HG02759 (cell line): ENCODE measurements around the gene ASIC1.
"Not testable (repeated sequence)": the region's sequence is repeated elsewhere in the genome, so short reads cannot be mapped to it uniquely, and the experiment has no call there.

Source experiments
- ATAC-seq: cut with Tn5 transposase; IDR thresholded peaks from one replicate; pipeline ENCODE4 v1.9.1; 2021; ENCODE audit warnings: mild to moderate bottlenecking, moderate library complexity; ENCODE audit not compliant: unreplicated experiment

ASIC1 gene

DNA sequence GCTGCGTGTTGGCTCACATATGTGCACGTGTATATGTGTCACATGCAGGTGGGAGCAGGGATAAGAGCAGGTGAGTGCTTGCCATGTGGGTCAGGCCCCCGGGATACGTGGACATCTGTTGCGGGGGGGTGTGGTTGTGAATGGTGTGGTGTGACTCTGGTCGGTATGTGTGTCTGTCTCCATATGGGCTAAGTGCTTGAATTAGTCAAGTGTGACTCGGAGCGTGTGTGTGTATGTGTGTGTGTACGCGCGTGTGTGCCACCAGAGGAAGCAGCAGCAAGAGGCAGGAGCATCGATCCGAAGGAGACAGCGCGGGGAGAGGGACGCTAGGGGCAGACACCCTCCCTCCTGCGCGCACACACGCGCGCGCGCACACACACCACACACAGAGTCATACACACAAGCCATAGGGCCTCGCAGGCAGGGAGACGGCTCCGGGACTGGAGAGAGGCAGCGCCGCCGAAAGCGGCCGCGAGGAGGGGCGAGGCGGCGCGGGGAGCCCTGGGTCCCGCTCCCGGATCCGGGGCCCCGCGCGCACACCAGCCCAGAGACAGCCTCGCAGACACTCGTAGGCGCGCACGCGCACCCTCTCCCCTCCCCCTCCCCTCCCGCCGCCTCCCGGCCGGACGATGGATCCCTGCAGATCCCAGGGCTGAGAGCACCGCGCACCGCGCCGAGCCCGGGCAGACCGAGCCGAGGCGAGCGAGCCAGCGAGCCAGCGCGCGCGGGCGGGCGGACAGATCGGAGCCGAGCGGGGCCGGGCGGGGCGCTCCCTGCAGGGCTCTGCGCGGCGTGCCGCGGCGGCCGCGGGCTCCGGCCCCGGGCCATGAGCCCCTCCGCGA, at the start of gene ASIC1:
Gene ASIC1, plus strand, starts transcription at position 597 of the 842 bp plus-strand sequence. CDS start 1,171 bp downstream, outside the sequence.
- ATAC-seq = peak; percentile 52

DNA sequence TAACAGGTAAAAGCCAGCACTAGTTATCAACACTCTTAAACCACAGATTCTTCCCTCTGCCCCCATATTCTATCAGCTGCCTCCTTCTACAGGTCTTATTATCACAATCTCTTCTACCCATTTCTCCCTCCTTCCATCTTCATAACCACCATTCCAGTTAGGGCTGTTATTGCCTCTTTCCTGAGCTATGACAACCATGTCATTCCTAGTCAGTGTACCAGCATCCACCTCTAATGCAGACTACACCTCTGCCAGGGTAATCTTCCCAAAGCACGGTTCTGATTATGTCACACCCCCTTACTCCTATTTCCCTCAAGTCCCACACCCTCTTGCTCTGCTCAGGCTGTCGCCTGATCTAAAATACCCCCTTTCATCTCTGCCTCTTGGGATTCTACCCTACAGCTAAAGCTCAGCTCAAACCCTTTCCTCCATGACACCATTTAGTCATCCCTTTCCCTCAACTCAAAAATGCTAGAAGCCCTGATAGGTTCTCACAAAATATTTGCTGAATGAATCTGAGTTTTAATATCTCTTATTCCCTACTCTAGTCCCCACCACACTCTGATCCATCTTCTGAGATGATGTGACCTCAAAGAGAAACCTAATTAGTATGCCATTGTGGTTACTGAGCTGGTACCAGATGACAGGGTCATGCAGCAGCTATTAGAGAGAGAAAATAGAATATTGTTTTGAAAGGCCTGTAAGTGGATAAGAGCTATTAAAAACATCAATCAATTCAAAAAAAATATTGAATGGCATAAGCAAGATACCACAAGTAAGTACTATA, 43.8 kb upstream of the ASIC1 start:
- no peak for ATAC-seq

DNA sequence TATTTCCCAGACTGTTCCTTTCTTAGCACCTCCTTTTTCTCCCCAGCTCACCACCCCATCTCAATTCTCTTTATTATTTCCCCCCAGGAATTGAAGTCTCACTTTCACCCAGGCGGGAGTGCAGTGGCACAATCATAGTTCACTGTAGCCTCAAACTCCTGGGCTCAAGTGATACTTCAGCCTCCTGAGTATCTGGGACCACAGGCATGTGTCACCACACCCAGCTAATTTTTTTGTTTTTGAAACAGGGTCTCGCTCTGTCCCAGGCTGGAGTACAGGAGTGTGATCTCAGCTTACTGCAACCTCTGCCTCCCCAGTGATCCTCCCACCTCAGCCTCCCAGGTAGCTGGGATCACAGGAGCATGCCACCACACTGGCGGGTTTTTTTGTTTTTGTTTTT, 43.1 kb upstream of the ASIC1 start:
- no peak for ATAC-seq

DNA sequence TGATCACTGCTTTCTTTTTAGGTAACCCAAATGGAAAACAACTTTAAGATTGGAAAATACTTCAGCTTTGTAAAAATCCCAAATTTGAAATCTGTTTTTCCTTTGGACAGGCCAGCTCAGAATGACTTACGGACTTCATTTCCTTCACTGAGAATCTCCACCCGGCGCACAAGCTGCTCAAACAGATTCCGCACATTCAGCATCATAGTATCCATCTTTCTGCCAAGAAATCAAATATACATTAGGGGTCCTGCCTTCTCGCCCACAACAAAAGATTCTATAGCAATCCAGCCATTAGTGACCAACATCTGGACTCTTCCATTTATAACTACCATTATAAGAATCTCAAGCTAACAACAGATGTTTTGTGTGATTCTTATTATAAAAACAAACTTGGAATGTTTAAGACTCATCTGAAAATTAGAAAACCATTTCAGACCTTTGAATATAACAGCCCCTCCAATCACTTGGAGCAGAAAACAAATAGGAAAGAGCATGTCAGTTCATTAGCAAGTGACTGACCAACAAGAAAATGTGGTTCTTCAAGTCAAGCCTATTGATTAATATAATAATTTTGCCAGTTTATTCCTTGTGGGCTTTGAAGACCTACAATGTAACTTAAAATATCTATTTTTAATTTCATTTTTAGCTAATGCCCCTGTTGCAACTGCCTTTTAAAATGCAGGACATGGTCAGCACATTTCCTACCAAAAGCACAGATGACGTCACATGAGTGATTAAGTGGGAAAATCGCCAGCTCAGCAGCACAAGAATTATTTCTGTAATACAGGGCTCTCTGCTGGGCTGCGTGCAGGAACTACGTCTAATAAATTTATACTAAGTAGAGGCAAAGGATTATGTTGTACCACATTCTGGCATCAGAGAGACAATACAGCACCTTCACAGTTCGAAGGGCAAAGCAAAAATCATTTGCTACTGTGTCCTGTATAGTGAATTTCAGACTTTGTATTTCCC, 40.6 kb upstream of the ASIC1 start:
- ATAC-seq = no peak

DNA sequence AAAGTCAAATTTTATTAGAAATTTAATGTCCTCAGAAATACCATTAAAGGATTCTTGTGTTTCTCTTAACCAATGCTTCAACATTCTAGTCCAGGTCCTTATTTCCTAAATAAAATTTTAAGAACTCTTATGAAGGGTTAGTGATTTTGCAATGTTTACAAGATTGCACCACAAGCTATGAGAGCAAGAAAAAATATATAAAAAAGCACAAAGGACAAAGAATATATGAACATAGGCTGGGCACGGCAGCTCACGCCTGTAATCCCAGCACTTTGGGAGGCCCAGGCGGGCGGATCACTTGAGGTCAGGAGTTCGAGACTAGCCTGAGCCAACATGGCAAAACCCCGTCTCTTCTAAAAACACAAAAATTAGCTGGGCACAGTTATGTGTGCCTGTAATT, 39.8 kb upstream of the ASIC1 start:
- ATAC-seq = no peak

DNA sequence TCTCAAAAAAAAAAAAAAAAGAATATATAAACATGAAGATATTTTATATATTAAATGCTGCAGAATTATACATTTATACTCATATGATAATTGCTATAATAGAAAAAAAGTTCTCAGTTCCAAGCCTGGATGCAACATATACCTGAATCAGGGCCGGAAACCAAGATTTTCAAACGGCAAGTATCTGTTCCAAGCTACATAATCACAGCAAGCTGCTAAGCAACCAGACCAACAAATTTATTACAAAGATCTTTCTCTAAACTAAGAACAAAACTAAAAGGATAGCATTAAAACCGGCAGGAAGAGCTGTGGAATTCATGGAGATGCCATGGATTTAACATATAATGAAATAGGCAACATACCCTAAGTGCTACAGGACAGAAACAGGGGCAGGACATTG, 39.2 kb upstream of the ASIC1 start:
- no peak for ATAC-seq

DNA sequence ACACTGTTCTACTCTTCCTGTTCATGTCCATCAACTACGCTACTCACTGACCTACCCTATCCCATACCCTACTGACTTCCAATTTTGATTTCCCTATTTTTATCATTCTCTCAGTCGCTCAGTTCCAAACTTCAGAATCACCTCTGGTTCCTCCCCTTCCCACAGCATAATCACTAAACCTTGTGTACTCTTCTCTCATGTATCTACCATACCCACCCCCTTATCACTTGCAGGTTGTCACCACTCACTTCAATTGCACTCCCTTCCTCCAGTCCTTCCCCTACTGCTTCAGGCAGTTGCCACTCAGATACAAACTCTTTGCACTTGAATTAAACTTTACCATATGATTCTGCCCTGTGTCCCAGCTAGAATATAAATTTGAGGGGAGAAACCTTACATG, 38.4 kb upstream of the ASIC1 start:
- ATAC-seq = no peak

DNA sequence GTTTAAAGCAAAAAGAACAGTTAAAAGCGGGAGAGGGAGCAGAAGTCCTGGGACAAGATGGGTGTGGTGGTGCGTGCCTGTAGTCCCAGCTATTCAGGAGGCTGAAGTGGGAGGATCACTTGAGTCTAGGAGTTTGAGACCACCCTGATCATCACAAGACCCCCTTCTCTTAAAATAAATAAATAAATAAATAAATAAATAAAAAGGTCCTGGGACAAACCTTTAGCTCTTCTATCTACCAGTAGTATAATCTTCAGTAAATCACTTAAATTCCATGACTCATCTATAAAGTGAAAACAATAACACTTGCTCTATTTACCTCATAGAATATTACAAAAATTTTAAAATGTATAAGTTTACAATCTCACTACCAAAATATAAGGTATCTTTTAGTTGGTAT, 37.9 kb upstream of the ASIC1 start:
- ATAC-seq = no peak

DNA sequence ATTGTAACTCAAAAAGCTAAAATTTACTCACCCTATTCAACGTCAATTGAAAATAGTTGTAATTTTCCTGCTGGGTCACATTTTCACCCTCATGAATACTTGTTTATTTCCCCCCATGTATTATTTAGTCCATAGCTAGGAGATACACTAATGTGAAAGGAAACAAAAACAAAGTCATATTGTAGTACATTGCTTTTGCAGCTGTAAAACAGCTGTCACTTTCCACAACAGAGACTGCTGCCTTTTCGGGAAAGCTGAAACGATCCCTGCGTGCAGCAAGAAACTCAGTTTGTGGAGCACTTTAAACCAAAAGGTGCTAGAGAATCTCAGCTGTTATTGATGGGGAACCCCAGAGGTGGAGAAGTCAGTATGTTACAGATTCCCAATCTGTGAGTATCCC, 36.4 kb upstream of the ASIC1 start:
- ATAC-seq = no peak

DNA sequence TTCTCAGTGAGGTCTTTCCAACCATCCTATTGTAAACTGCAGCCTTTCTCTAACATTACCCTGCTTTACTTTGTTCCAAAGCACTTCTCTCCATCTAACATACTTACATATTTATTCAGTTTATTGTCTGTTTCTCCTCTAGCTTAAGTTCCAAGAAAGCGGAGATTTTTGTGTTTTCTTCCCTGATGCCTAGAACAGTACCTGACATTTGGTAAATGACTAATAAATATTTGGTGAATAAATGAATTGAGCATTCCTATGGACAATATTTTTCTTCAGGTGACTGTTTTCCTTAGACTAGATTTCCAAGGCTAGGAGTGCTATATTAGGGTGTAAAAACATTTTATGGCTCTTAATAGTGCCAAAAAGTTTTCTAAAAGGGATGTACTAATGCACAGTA, 34.5 kb upstream of the ASIC1 start:
- ATAC-seq = no peak

DNA sequence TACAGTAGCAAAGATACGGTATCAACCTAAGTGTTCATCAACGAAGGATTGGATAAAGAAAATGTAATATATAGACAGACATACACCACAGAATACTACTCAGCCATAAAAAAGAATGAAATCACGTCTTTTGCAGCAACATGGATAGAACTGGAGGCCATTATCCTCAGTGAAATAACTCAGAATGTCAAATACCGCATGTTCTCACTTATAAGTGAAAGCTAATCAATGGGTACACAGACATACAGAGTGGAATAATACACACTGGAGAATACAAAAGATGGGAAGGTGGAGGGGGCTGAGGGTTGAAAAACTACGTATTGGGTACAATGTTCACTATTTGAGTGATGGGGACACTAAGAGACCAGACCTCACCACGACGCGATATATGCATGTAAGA, 33.2 kb upstream of the ASIC1 start:
- ATAC-seq = no peak

DNA sequence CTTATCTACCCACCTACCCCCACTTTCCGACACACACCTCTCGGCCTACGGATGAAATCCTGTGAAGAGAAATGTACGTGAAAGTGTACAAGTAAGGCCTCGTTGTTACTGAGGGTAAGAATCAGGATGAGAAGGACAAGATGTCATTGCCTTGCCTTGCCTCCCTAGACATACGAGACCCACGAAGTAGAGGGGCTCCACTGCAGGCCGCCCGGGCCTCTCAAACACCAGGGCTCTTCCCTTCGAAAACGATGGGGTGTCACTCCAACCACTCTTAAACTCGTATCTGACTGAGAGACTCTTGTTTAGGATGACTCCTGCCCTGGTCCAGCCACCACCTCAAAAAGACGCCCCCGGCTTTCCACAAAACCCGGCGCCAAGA, 32.6 kb upstream of the ASIC1 start:
- peak; percentile 4 for ATAC-seq

DNA sequence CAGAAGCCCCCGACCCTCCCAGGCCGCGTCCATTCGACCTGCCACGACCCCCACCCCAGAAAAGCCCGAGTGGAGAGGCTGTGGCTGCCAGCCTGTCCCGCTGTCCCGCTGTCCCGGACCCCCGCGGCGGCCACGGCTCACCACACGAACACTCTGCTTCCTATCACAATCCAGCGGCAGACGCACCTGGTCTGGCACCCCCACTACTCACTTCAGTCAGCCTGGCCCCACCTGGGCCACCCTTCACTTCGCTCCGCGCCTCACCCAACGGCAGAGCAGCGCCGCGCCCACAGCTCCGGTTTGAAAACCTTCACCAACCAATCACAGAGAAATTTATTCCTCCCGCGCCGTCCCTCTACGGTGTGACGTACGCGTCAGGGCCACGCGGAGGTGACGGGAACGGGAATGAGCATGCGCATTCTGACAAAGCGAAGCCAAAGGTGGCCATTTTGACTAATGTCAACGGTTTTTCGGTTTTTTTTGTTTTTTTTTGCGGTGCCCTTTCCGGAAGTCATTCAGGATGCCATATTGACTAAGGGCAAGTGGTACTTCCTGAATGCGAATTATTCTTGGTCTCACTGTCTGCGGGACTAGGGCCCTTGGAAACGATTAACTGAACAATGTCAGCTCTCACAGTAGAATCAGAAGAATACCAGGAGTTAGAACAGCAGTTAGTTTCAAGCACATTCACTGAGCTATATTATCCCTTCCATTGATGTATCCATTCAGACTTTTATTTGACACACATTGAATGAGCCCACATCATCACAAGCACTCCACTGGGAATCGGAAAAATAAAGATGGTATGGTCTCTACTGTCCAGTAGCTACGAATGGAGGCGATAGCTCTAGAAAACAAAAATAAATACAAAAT, 32.0 kb upstream of the ASIC1 start, which contains the start of gene RACGAP1:
Gene RACGAP1, minus strand, starts transcription at position 308 of the 873 bp plus-strand sequence. CDS start 8,779 bp downstream, outside the sequence.
- ATAC-seq = peak; percentile 98

DNA sequence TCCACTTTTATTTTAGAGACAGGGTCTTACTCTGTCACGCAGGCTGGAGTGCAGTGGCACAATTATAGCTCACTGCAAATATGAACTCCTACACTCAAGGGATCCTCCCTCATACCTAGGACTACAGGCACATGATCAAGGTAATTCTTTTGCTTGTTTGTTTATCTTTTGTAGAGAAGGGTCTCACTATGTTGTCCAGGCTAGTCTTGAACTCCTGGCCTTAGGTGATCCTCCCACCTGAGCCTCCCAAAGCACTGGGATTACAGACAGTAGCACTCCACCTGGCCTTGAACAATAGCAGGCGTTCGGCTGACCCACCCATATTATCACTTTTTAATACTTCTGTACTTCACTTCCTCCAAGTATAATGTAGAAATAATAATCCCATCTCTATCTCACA, 30.7 kb upstream of the ASIC1 start:
- no peak for ATAC-seq

DNA sequence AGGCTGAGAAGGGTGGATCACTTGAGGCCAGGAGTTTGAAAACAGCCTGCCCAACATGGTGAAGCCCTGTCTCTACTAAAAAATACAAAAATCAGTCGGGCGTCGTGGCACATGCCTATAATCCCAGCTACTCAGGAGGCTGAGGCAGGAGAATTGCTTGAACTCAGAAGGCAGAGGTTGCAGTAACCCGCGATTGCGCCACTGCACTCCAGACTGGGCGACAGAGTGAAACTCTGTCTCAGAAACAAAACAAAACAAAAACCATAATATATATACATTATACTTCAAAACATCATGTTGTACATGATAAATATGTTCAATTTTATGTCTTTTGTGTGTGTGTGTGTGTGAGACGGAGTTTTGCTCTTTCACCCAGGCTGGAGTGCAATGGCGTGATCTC, 26.9 kb upstream of the ASIC1 start:
- ATAC-seq = not testable (repeated sequence)

DNA sequence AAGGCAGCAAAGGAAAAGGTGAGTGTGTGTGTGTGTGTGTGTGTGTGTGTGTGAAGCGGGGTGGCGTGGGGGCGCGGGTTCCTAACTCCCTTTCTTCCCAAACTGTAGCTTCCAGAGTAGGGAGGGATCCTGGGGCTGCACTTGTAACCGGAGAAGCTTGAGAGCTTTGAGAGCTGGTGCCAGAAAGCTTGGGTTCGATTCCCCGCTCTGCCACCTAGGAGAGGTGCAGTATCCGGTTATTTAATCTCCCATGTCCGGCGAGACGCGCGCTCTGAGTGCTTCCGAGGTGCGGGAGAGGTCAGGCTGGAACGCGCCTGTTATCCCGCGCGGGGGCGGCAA, 24.9 kb upstream of the ASIC1 start:
- ATAC-seq = no peak

DNA sequence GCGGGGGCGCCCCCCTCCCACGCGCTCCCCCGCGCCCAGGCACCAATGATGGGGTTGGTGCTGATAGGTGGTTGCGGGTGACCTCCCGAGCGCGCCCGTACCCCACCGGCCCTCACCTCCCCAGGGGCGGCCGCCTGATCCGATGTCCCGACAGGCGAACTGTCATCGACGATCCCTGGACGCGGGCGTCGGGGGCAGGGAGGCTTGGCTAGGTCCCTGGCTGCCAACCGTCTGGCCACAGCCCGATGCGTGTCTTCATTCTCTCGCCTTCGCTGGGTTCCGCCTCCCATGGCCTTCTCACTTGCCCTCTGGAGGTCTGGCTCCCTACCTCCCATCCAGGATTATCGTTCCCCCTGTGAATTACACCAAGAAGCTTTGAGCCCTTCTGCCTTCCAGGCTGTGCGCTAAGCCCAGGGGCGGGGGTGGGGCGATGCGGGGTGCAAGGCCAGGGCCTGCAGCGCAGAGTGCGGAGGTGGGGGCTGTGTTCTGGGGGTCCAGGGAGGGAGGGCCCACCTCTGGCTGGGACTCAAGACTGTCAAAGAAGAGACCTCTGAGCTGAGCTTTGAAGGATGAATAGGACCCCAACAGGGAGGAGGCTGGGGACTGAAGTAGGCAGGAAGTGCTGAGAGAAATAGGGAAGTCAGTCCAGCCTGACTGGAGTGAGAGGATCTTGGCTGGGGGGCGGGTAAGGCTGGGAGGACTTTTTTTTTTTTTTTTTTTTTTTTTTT, 24.4 kb upstream of the ASIC1 start:
- no peak for ATAC-seq

DNA sequence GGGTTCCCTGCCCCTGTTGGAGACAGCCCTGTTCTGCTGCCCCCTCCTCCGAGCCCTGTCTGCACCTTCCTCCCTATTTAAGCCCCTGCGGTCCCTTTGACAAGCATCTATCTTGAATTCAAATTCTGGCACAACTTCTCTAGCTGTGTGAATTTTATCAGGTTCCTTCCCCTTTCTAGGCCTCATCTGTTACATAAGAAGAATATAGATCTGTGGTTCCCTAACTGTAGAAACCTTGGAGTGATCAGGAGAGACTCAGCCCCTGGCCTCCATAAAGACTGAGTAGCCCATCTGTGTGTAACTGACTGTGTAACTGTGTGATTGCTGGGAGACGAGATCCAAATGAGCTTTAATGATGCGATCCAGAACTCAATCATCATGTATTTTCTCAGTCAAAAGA, 19.1 kb upstream of the ASIC1 start:
- ATAC-seq = no peak

DNA sequence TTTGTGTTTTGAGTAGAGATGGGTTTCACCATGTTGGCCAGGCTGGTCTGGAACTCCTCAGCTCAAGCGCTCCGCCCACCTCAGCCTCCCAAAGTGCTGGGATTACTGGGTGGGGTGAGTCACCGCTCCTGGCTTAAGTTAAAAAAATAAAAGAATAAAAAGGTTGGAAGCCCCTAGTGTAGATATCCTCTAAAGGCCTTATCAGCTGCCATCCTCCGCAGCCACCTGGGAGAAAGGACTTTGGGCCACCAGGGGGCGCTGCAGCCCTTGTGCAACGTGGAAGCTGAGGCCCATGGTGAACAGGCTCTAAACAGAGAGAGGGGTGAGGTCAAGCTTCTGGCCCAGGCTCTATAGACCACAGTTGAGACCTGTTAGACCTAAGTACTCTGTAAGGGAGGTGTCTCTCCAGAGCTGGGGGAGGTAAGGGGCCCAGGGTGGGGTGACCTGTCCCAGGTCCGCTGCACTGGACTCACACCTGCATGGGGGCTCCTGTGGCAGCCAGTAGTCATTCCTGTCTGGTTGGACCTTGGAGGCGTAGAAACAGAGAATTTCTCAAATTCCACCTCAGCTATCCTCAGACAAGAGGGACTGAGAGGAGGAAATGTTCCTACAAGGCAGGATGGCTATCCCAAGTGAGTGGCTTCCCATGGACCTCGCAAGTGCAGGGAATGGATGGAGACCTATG, 18.1 kb upstream of the ASIC1 start:
- ATAC-seq = peak; percentile 56
